Activated CD8-positive, alpha-beta memory T cell treated with anti-CD3 and anti-CD28 coated beads for 4 hours (primary cell): Measurements from ENCODE around the gene PPP1R15A.
"Not testable (repeated sequence)": the region's sequence is repeated elsewhere in the genome, so short reads cannot be mapped to it uniquely, and the experiment has no call there.

Experiments
- DNase-seq, 2 donors: peaks; one replicate each; pipeline ENCODE4 v3.0.0-alpha.2; 2020; ENCODE audit warnings: low read depth in 2 of 2

Gene PPP1R15A

GRCh38 chr19:48881741-48882657, 9.8 kb downstream of the PPP1R15A start:
- DNase-seq, result no peak

GRCh38 chr19:48883726-48884125, 11.5 kb downstream of the PPP1R15A start:
- no peak for DNase-seq

GRCh38 chr19:48887861-48888612, 15.8 kb downstream of the PPP1R15A start:
- DNase-seq, result no peak

GRCh38 chr19:48889496-48889895, 17.3 kb downstream of the PPP1R15A start:
- DNase-seq, result not testable (repeated sequence)

GRCh38 chr19:48890551-48890950, 18.3 kb downstream of the PPP1R15A start:
- no peak for DNase-seq

- DNase-seq, result no peak
Measured at GRCh38 chr19:48895226-48895625, 23.0 kb downstream of the PPP1R15A start.

GRCh38 chr19:48896191-48896720, 24.0 kb downstream of the PPP1R15A start:
- DNase-seq, result no peak

GRCh38 chr19:48897181-48897580, 25.0 kb downstream of the PPP1R15A start:
- DNase-seq, result no peak

- not testable (repeated sequence) for DNase-seq
Measured at GRCh38 chr19:48899386-48899749, 27.1 kb downstream of the PPP1R15A start.

GRCh38 chr19:48899781-48900476, 27.7 kb downstream of the PPP1R15A start, which contains the start of gene NUCB1:
Gene NUCB1 (plus strand): TSS chr19:48900312. CDS start chr19:48900797, 485 bp downstream.
- DNase-seq, result peak; percentile 98

- DNase-seq, result no peak
Measured at GRCh38 chr19:48900477-48901406, 28.5 kb downstream of the PPP1R15A start.

- not testable (repeated sequence) for DNase-seq
Measured at GRCh38 chr19:48902291-48902690, 30.1 kb downstream of the PPP1R15A start.

GRCh38 chr19:48903788-48904187, 31.6 kb downstream of the PPP1R15A start:
- not testable (repeated sequence) for DNase-seq

- no peak for DNase-seq
Measured at GRCh38 chr19:48905664-48906063, 33.4 kb downstream of the PPP1R15A start.

GRCh38 chr19:48906324-48906723, 34.1 kb downstream of the PPP1R15A start:
- DNase-seq, result no peak

- DNase-seq, result no peak
Measured at GRCh38 chr19:48907671-48908070, 35.5 kb downstream of the PPP1R15A start.

- not testable (repeated sequence) for DNase-seq
Measured at GRCh38 chr19:48909424-48910077, 37.3 kb downstream of the PPP1R15A start.

- DNase-seq, result no peak
Measured at GRCh38 chr19:48910803-48911202, 38.6 kb downstream of the PPP1R15A start.

- DNase-seq, result no peak
Measured at GRCh38 chr19:48913114-48913889, 41.1 kb downstream of the PPP1R15A start.
